HCT116 (cell line): ENCODE results near the gene USP50. TPM values are rescaled to one million over a fixed set of nuclear protein-coding genes. Genes with fewer than 3 reads are reported as not detected.
"Not testable (repeated sequence)": the region's sequence is repeated elsewhere in the genome, so short reads cannot be mapped to it uniquely, and the experiment has no call there.

ENCODE experiments used
- ATAC-seq: fragments of 200-7000 bp; cut with Tn5 transposase; 2 replicates; pipeline ENCODE4 v1.9.1; 2020; ENCODE audit warnings: mild to moderate bottlenecking, moderate library complexity
- BruUV-seq: library from RNA; stranded (reverse); fragments of 400-500 nt; replicated peaks from 2 replicates; lab custom pipeline; 2021; lab: Mats Ljungman, UMichigan
- CTCF ChIA-PET: fragments of 300-600 bp; sonication (Branson Sonifier 250); formaldehyde crosslinking; loops from one replicate; lab custom pipeline; 2021; ENCODE audit warnings: antibody characterized with exemption; lab: Charles Lee
- POLR2A ChIA-PET: fragments of 300-600, 350-600 bp; sonication (Branson Sonifier 250); formaldehyde crosslinking; loops from one replicate; lab custom pipeline; 2021; ENCODE audit warnings: antibody characterized with exemption; lab: Charles Lee
- RAD21 ChIA-PET, 2 experiments: fragments of 300-600 bp; sonication (Branson Sonifier 250); formaldehyde crosslinking; loops; one replicate each; lab custom pipeline; 2023; ENCODE audit warnings: low total read pairs in 2 of 2; ENCODE audit not compliant: uncharacterized antibody in 2 of 2, unreplicated experiment in 2 of 2, low non-redundant PET in 1 of 2; lab: Charles Lee
- DNase-seq: peaks from one replicate; pipeline ENCODE4 v3.0.0-alpha.2; 2010; ENCODE audit warnings: low read depth, low spot score
- H2AFZ ChIP-seq: fragments of 200-600 bp; shearing (Covaris generic), sonication (generic); 2 replicates; pipeline ENCODE4 v1.6.1; 2017; ENCODE audit warnings: low read depth, mixed run types, mixed read lengths, antibody characterized with exemption, low read length; ENCODE audit not compliant: poor library complexity, severe bottlenecking
- H3K27ac ChIP-seq: 2 replicates; pipeline ENCODE4 v1.5.1; 2012; ENCODE audit warnings: low read depth, low read length
- H3K27me3 ChIP-seq: fragments of 200-600 bp; sonication (generic); 2 replicates; pipeline ENCODE4 v1.6.1; 2016; ENCODE audit warnings: mixed run types, low read length, mixed read lengths; ENCODE audit not compliant: insufficient read depth
- H3K36me3 ChIP-seq, 2 experiments: fragments of 200-500 bp in 1 of 2; fragments of 200-600 bp in 1 of 2; sonication (Bioruptor generic) in 1 of 2; sonication (generic) in 1 of 2; 2 replicates each; pipeline versions ENCODE4 v1.5.1 to v1.6.1; 2014 to 2016; ENCODE audit warnings: low read length in 2 of 2, inconsistent platforms in 1 of 2, mixed read lengths in 1 of 2, mixed run types in 1 of 2; ENCODE audit not compliant: insufficient read depth in 2 of 2, control insufficient read depth in 1 of 2
- H3K4me1 ChIP-seq, 2 experiments: fragments of 200-600 bp in 1 of 2; sonication (generic) in 1 of 2; 2 replicates each; pipeline versions ENCODE4 v1.5.1 to v1.6.1; 2012 to 2017; ENCODE audit warnings: low read length in 2 of 2, inconsistent platforms in 1 of 2, mild to moderate bottlenecking in 1 of 2, mixed read lengths in 1 of 2, mixed run types in 1 of 2, moderate library complexity in 1 of 2; ENCODE audit not compliant: insufficient read depth in 2 of 2, control insufficient read depth in 1 of 2
- H3K4me2 ChIP-seq: fragments of 200-600 bp; sonication (generic); 2 replicates; pipeline ENCODE4 v1.6.1; 2017; ENCODE audit warnings: mixed run types, low read length, mixed read lengths
- H3K4me3 ChIP-seq, 2 experiments: fragments of 200-600 bp in 1 of 2; sonication (generic) in 1 of 2; replicated peaks in 1 of 2; 2 replicates each; pipeline ENCODE4 v1.5.1; 2011 to 2016; ENCODE audit warnings: low read length in 2 of 2, control low read depth in 1 of 2, low read depth in 1 of 2, mild to moderate bottlenecking in 1 of 2, mixed read lengths in 1 of 2, mixed run types in 1 of 2
- H3K79me2 ChIP-seq: fragments of 200-600 bp; sonication (generic); 2 replicates; pipeline ENCODE4 v1.6.1; 2017; ENCODE audit warnings: mild to moderate bottlenecking, mixed run types, low read length, moderate library complexity, mixed read lengths; ENCODE audit not compliant: insufficient read depth
- H3K9ac ChIP-seq: fragments of 200-600 bp; sonication (generic); 2 replicates; pipeline ENCODE4 v1.6.1; 2016; ENCODE audit warnings: low read length, mixed read lengths
- H3K9me2 ChIP-seq: fragments of 200-600 bp; sonication (generic), shearing (Covaris generic); 2 replicates; pipeline ENCODE4 v1.6.1; 2017; ENCODE audit warnings: mixed run types, mild to moderate bottlenecking, moderate library complexity; ENCODE audit not compliant: insufficient read depth
- H3K9me3 ChIP-seq, 2 experiments: fragments of 200-500 bp in 1 of 2; fragments of 200-600 bp in 1 of 2; sonication (Bioruptor generic) in 1 of 2; sonication (generic) in 1 of 2; 2 replicates each; pipeline ENCODE4 v1.6.1; 2014 to 2017; ENCODE audit warnings: low read length in 2 of 2, mixed read lengths in 2 of 2, inconsistent platforms in 1 of 2, low read depth in 1 of 2, mild to moderate bottlenecking in 1 of 2, mixed run types in 1 of 2, moderate library complexity in 1 of 2; ENCODE audit not compliant: control insufficient read depth in 1 of 2, insufficient read depth in 1 of 2
- H4K20me1 ChIP-seq: fragments of 200-600 bp; sonication (generic), shearing (Covaris generic); 2 replicates; pipeline ENCODE4 v1.6.1; 2017; ENCODE audit warnings: mixed run types, mild to moderate bottlenecking, moderate library complexity; ENCODE audit not compliant: insufficient read depth
- ATF3 ChIP-seq: IDR thresholded peaks from 2 replicates; pipeline ENCODE4 v1.6.1; 2012
- CBX3 ChIP-seq: IDR thresholded peaks from 2 replicates; pipeline ENCODE4 v1.6.1; 2012; ENCODE audit warnings: low read depth
- CEBPB ChIP-seq: IDR thresholded peaks from 2 replicates; pipeline ENCODE4 v1.6.1; 2012; ENCODE audit warnings: low read depth
- ELF1 ChIP-seq: IDR thresholded peaks from 2 replicates; pipeline ENCODE4 v1.6.1; 2012; ENCODE audit warnings: low read depth, borderline replicate concordance
- EZH2 ChIP-seq: fragments of 200-600 bp; sonication (generic); IDR thresholded peaks from 2 replicates; pipeline ENCODE4 v1.6.1; 2017; ENCODE audit warnings: antibody characterized with exemption, mixed run types
- FOSL1 ChIP-seq: IDR thresholded peaks from 2 replicates; pipeline ENCODE4 v1.6.1; 2012; ENCODE audit warnings: low read depth
- MAX ChIP-seq: IDR thresholded peaks from 2 replicates; pipeline ENCODE4 v1.6.1; 2012
- POLR2A ChIP-seq: IDR thresholded peaks from 2 replicates; pipeline ENCODE4 v1.7.0; 2011; ENCODE audit warnings: borderline replicate concordance; ENCODE audit not compliant: insufficient read depth, insufficient read length; ENCODE audit errors: extremely low read depth
- POLR2AphosphoS5 ChIP-seq: IDR thresholded peaks from 2 replicates; pipeline ENCODE4 v1.6.1; 2011; ENCODE audit warnings: mild to moderate bottlenecking, low read depth, low read length, moderate library complexity
- RAD21 ChIP-seq: IDR thresholded peaks from 2 replicates; pipeline ENCODE4 v1.6.1; 2012; ENCODE audit warnings: low read depth, mild to moderate bottlenecking
- REST ChIP-seq: IDR thresholded peaks from 2 replicates; pipeline ENCODE4 v1.6.1; 2012; ENCODE audit warnings: low read depth
- SIN3A ChIP-seq: IDR thresholded peaks from 2 replicates; pipeline ENCODE4 v1.6.1; 2012; ENCODE audit warnings: low read depth
- SP1 ChIP-seq: IDR thresholded peaks from 2 replicates; pipeline ENCODE4 v1.6.1; 2012; ENCODE audit warnings: low read depth
- SRF ChIP-seq: IDR thresholded peaks from 2 replicates; pipeline ENCODE4 v1.6.1; 2012; ENCODE audit warnings: low read depth
- TCF7L2 ChIP-seq: IDR thresholded peaks from 2 replicates; pipeline ENCODE4 v1.7.0; 2011; ENCODE audit warnings: borderline replicate concordance, inconsistent platforms; ENCODE audit not compliant: insufficient read depth, insufficient read length; ENCODE audit errors: extremely low read depth
- ZBTB33 ChIP-seq: IDR thresholded peaks from 2 replicates; pipeline ENCODE4 v1.6.1; 2011; ENCODE audit warnings: mild to moderate bottlenecking, low read length, moderate library complexity; ENCODE audit not compliant: insufficient replicate concordance; ENCODE audit errors: extremely low read depth
- ZFX ChIP-seq: fragments of 450-650 bp; IDR thresholded peaks from 2 replicates; pipeline ENCODE4 v1.6.1; 2017
- ZNF274 ChIP-seq: fragments of 200-500 bp; sonication (Bioruptor generic); IDR thresholded peaks from 2 replicates; pipeline ENCODE4 v1.6.1; 2014; ENCODE audit warnings: mild to moderate bottlenecking, low read depth, low read length, inconsistent platforms
- intact Hi-C: fragments of 100-400 bp; cut with micrococcal nuclease; formaldehyde crosslinking; loops from 2 replicates; pipeline ENCODE4 v1.10.0; 2022
- total RNA-seq: library from RNA; stranded (reverse); gene quantifications from one replicate; pipeline ENCODE4 v1.2.1, GENCODE V29; 2021; ENCODE audit not compliant: unreplicated experiment

Gene USP50
- total RNA-seq, 1 experiment from 2014 or later = not detected

- TF ChIP-seq CBX3 = no peak
- TF ChIP-seq ZBTB33 = no peak
- TF ChIP-seq POLR2A = no peak
- TF ChIP-seq TCF7L2 = no peak
- TF ChIP-seq ATF3 = no peak
- TF ChIP-seq RAD21 = no peak
- no peak for TF ChIP-seq FOSL1
- no peak for TF ChIP-seq SIN3A
- no peak for TF ChIP-seq ZNF274
- no peak for TF ChIP-seq EZH2
- TF ChIP-seq SP1 = no peak
- no peak for TF ChIP-seq MAX
- TF ChIP-seq SRF = no peak
- TF ChIP-seq ELF1 = no peak
- no peak for TF ChIP-seq CEBPB
- TF ChIP-seq POLR2AphosphoS5 = no peak
- TF ChIP-seq ZFX = no peak
- TF ChIP-seq REST = no peak
- ChIA-PET CTCF (no interaction called here), POLR2A (no interaction called here), RAD21 (no interaction called here)
- Histone ChIP-seq H3K4me2 (no peak overlapping the region), H4K20me1 (no peaks in the 10 kb centered on the region), H3K9me2 (no peaks in the 10 kb centered on the region), H3K9ac (no peak overlapping the region), H3K79me2 (no peaks in the 10 kb centered on the region), H2AFZ (no peak overlapping the region), H3K36me3 (peaks cover 0 to 4% of the 10 kb centered on the region in 2 experiments; a peak in 1 of 4 replicates), H3K27me3 (no peaks in the 10 kb centered on the region), H3K4me1 (no peaks in the 10 kb centered on the region), H3K27ac (no peak overlapping the region), H3K4me3 (no peak overlapping the region), H3K9me3 (no peaks in the 10 kb centered on the region)
- ATAC-seq = no peak
- no TSS peak for BruUV-seq
- DNase-seq = no peak
- intact Hi-C loops = no loop called here
Observed at GRCh38 chr15:50506121-50506520, 40.3 kb downstream of the USP50 start.

- CTCF ChIA-PET, POLR2A ChIA-PET, BruUV-seq: not testable (repeated sequence)
Observed at GRCh38 chr15:50505656-50506055, 40.8 kb downstream of the USP50 start.

More at GRCh38 chr15:50505656-50506055, 40.8 kb downstream of the USP50 start:
- H3K79me2 ChIP-seq, RAD21 ChIA-PET, H3K27me3 ChIP-seq, H3K27ac ChIP-seq, intact Hi-C loops, H3K4me2 ChIP-seq, DNase-seq, H3K9me2 ChIP-seq, H3K4me3 ChIP-seq, H3K36me3 ChIP-seq, H3K4me1 ChIP-seq, H3K9ac ChIP-seq, ATAC-seq, H2AFZ ChIP-seq, H3K9me3 ChIP-seq, H4K20me1 ChIP-seq: not testable (repeated sequence)
